HG02973 (cell line): ENCODE results near the gene SPATA31D4.

ENCODE experiments used
- ATAC-seq: cut with Tn5 transposase; IDR thresholded peaks from one replicate; pipeline ENCODE4 v1.9.1; 2021; ENCODE audit warnings: moderate library complexity; ENCODE audit not compliant: unreplicated experiment

The SPATA31D4 gene

GRCh38 chr9:81964218-81965171, 36.3 kb downstream of the SPATA31D4 start:
- no peak for ATAC-seq

GRCh38 chr9:81968026-81968425, 39.8 kb downstream of the SPATA31D4 start:
- no peak for ATAC-seq

GRCh38 chr9:81969971-81970370, 41.7 kb downstream of the SPATA31D4 start:
- no peak for ATAC-seq

- ATAC-seq, result no peak
These were observed 43.5 kb downstream of the SPATA31D4 start for GRCh38 chr9:81971727-81972126.

- ATAC-seq, result no peak
These were observed 46.5 kb downstream of the SPATA31D4 start for GRCh38 chr9:81974764-81975163.

GRCh38 chr9:81976351-81976750, 48.1 kb downstream of the SPATA31D4 start:
- no peak for ATAC-seq

- ATAC-seq, result no peak
These were observed 51.0 kb downstream of the SPATA31D4 start for GRCh38 chr9:81979196-81979595.

GRCh38 chr9:81980568-81980967, 52.3 kb downstream of the SPATA31D4 start:
- ATAC-seq, result no peak

GRCh38 chr9:81981883-81982282, 53.7 kb downstream of the SPATA31D4 start:
- no peak for ATAC-seq
